RWPE2 (cell line): Measurements from ENCODE around the gene CPEB4.

Experiments used
- ATAC-seq: fragments of 200-7000 bp; cut with Tn5 transposase; 3 replicates; pipeline ENCODE4 v1.9.1; 2021; ENCODE audit warnings: low read depth
- DNase-seq: peaks from one replicate; pipeline ENCODE4 v3.0.0-alpha.2; 2020; ENCODE audit warnings: low spot score
- H3K27ac ChIP-seq: fragments of 450-650 bp; 2 replicates; pipeline ENCODE4 v1.5.1; 2017; ENCODE audit warnings: mild to moderate bottlenecking; ENCODE audit not compliant: poor library complexity, severe bottlenecking
- H3K27me3 ChIP-seq: fragments of 250-450 bp; sonication (Bioruptor Pico); 2 replicates; pipeline ENCODE4 v1.5.1; 2021; ENCODE audit warnings: mild to moderate bottlenecking, moderate library complexity; ENCODE audit not compliant: insufficient read depth, poor library complexity, severe bottlenecking
- H3K36me3 ChIP-seq: fragments of 250-450 bp; sonication (Bioruptor Pico); 2 replicates; pipeline ENCODE4 v1.5.1; 2020; ENCODE audit warnings: low read depth, mild to moderate bottlenecking, moderate library complexity
- H3K4me1 ChIP-seq: fragments of 250-450 bp; sonication (Bioruptor Pico); 2 replicates; pipeline ENCODE4 v1.5.1; 2021; ENCODE audit warnings: mild to moderate bottlenecking, moderate library complexity; ENCODE audit not compliant: insufficient read depth, poor library complexity, severe bottlenecking
- H3K4me3 ChIP-seq: fragments of 250-450 bp; sonication (Bioruptor Pico); 2 replicates; pipeline ENCODE4 v1.5.1; 2021; ENCODE audit warnings: mild to moderate bottlenecking, moderate library complexity; ENCODE audit not compliant: severe bottlenecking
- H3K9me3 ChIP-seq: fragments of 250-450 bp; sonication (Bioruptor Pico); 2 replicates; pipeline ENCODE4 v1.5.1; 2021; ENCODE audit warnings: mild to moderate bottlenecking, moderate library complexity; ENCODE audit not compliant: severe bottlenecking
- TF ChIP-seq, protein P1 (sequence below): fragments of 450-650 bp; IDR thresholded peaks from one replicate; pipeline ENCODE4 v1.5.1; 2017; ENCODE audit warnings: mild to moderate bottlenecking, moderate library complexity; ENCODE audit not compliant: poor library complexity, severe bottlenecking

Gene CPEB4

DNA sequence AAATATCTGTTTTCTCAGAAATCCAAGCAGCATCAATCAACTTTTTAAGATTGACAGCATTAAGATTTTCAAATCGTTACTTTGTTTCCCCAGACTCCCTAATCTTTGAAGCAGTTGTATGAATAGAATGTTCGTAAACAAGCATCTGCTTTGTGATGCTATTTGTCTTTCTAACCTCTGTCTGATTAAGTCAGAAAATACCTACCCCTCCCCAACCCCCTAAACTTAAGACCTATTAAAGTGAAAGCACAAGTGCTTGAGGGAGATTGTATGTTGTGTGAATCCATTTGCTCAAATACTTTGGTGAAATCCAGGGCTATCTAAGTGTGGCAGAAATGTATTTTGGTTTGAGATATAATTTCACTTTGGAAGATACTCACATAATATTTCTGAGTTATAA is 53.0 kb downstream of the CPEB4 start:
- TF ChIP-seq, protein P1, sequence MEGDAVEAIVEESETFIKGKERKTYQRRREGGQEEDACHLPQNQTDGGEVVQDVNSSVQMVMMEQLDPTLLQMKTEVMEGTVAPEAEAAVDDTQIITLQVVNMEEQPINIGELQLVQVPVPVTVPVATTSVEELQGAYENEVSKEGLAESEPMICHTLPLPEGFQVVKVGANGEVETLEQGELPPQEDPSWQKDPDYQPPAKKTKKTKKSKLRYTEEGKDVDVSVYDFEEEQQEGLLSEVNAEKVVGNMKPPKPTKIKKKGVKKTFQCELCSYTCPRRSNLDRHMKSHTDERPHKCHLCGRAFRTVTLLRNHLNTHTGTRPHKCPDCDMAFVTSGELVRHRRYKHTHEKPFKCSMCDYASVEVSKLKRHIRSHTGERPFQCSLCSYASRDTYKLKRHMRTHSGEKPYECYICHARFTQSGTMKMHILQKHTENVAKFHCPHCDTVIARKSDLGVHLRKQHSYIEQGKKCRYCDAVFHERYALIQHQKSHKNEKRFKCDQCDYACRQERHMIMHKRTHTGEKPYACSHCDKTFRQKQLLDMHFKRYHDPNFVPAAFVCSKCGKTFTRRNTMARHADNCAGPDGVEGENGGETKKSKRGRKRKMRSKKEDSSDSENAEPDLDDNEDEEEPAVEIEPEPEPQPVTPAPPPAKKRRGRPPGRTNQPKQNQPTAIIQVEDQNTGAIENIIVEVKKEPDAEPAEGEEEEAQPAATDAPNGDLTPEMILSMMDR = no peak
- no peak overlapping the region for H3K27ac ChIP-seq
- DNase-seq (no peak), ATAC-seq (no peak)
- H3K4me1 ChIP-seq = no peaks in the 10 kb centered on the region
- no peaks in the 10 kb centered on the region for H3K27me3 ChIP-seq
- H3K4me3 ChIP-seq = no peak overlapping the region
- no peaks in the 10 kb centered on the region for H3K9me3 ChIP-seq
- no peaks in the 10 kb centered on the region for H3K36me3 ChIP-seq

DNA sequence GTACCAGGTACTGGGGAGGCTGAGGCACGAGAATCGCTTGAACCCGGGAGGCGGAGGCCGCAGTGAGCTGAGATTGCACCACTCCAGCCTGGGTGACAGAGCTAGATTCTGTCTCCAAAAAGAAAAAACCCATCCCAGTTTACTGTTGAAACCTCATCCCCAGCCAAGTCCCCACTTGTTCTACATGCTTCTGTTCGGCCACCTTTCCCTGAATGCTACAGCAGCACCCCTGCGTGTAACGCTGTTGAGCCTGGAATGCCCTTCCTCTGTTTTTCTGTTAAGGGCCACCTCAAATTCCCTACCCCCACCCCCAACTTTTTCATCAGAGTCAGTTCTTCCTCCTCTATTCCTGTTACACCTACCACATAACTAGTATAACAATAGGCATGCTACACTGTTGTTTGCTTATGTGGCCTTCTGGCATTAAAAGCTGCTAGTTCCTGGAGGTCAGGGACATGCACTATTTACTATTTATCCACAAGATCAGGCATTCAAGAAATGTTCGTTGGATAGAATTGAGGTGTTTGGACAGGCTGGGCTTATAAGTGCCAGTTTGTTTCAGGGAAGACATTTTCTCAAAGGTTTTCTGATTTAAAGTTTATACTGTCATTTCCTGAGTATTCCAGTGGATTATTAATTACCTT is 53.7 kb downstream of the CPEB4 start:
- ATAC-seq = no peak
- Histone ChIP-seq H3K27me3 (no peaks in the 10 kb centered on the region), H3K9me3 (no peaks in the 10 kb centered on the region), H3K36me3 (no peaks in the 10 kb centered on the region), H3K4me3 (no peak overlapping the region), H3K27ac (no peak overlapping the region), H3K4me1 (no peaks in the 10 kb centered on the region)
- TF ChIP-seq, protein P1 = no peak
- DNase-seq = no peak

DNA sequence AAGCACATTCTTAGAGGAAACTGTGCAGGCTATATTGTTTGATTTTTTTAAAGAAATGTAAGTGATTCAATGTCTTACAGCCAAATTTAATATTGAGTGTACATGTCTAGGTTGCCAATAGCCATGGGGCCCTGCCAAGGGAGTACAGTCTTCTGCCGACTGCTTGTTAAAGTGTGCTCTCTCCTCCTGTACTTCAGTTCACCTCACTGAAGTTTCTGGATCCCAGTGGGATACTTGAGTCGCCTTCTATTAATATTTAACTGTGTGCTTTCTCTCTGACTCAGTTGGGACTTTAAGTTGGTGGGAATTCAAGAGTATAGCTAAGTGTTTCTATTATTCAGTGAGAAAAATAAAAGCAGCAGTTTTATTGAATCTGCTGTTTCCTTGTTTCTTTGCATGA is 56.4 kb downstream of the CPEB4 start:
- ATAC-seq (no peak), DNase-seq (no peak)
- TF ChIP-seq, protein P1 = no peak
- Histone ChIP-seq H3K27me3 (no peaks in the 10 kb centered on the region), H3K36me3 (no peaks in the 10 kb centered on the region), H3K4me1 (no peaks in the 10 kb centered on the region), H3K4me3 (no peak overlapping the region), H3K9me3 (no peaks in the 10 kb centered on the region), H3K27ac (no peak overlapping the region)

DNA sequence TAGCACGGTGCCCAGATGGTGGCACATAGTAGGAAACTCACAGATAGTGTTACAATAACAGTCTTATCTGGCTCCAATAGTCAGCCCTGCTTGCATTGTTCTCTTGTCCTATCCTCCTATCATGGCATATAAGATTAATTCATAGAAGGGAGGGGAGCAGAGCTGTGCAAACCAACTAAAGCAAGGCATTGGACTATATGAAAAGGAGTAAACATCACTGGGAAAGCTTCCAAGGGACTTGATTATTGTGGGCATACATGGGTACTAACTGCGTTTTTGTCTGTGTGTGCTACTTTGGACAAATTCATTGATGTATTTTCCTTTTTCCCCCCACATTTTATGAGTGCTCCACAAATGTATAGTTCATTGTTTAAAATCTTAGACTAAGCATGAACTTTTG is 57.0 kb downstream of the CPEB4 start:
- Histone ChIP-seq H3K36me3 (peaks cover 5% of the 10 kb centered on the region; the same call in 1 of the 2 replicates), H3K4me3 (no peak overlapping the region), H3K27ac (no peak overlapping the region), H3K9me3 (no peaks in the 10 kb centered on the region), H3K4me1 (no peaks in the 10 kb centered on the region), H3K27me3 (no peaks in the 10 kb centered on the region)
- TF ChIP-seq, protein P1 = no peak
- DNase-seq (no peak), ATAC-seq (no peak)

DNA sequence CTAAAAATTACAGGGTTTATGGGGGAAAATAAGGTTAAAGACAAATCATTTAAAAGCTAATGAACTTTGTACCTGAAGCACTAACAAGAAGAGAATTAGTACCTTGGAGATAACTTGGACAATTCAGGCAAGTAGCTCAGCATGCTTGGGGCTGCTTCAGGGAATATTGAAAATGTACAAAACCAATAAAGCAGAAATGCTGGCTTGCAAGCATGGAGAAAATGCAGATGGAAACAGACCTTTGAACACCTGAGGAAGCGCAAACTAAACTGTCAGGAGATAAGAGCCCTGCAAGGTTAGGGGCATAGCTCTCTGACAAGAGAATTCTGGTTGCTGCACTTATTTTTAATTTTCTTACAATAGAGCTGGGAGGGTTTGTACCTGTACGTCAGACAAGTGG is 58.2 kb downstream of the CPEB4 start:
- no peaks in the 10 kb centered on the region for H3K27me3 ChIP-seq
- H3K27ac ChIP-seq = no peak overlapping the region
- no peaks in the 10 kb centered on the region for H3K9me3 ChIP-seq
- ATAC-seq (no peak), DNase-seq (no peak)
- H3K36me3 ChIP-seq = peaks cover 15% of the 10 kb centered on the region
- TF ChIP-seq, protein P1 = no peak
- no peaks in the 10 kb centered on the region for H3K4me1 ChIP-seq
- H3K4me3 ChIP-seq = no peak overlapping the region
